Adipose tissue (tissue), 3 donors: Measurements from ENCODE around the gene TRIM16. TPM values are rescaled to one million over a fixed set of nuclear protein-coding genes. Genes with fewer than 3 reads are reported as not detected.
"Not testable (repeated sequence)": the region's sequence is repeated elsewhere in the genome, so short reads cannot be mapped to it uniquely, and the experiment has no call there.

Experiments used
- H3K27ac ChIP-seq: one replicate; pipeline ENCODE4 v1.5.1; 2013; ENCODE audit warnings: low read depth, low read length
- WGBS, 3 donors: extraction: QIAGEN DNeasy Blood & Tissue Kit; methylation state at CpG; one replicate each; pipeline ENCODE4 v1.1.7; 2013; 5-methylcytosine and 5-hydroxymethylcytosine counted together
- polyA plus RNA-seq, 3 donors: library from polyadenylated mRNA; stranded (reverse); fragments of 200-250 nt; gene quantifications; one replicate each; pipeline ENCODE4 v1.2.3, GENCODE V29; 2013
- donor health status: healthy with polysubstance abuse.
- donor health status: Bipolar disorder and iron deficiency.
- donor health status: healthy.

Gene TRIM16
- polyA plus RNA-seq, 3 donors: 7.8 to 15.5 (median 15.3) TPM

DNA sequence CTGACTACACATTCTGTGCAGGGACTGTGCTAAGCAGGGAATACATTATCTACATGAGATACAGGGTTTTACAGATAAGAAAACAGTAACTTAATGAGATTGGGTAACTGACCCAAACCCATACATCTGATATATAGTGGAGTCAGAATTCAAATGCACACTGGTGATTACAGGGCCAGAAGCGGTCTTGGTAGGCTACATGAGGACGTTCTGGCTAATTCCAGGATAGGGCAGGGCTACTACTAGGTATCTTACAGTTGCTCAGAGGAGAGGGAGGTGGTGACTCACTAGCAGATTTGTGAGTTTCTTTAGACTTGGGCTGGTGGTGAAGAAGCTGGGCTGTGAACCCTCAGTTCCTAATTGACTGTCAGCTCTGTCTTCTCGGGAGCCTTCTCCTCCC, 21.4 kb downstream of the TRIM16 start:
- H3K27ac ChIP-seq: no peak overlapping the region
- 89 to 95% (median 91%) methylated on average over 3 of the region's 3 CpGs for WGBS, 3 donors

DNA sequence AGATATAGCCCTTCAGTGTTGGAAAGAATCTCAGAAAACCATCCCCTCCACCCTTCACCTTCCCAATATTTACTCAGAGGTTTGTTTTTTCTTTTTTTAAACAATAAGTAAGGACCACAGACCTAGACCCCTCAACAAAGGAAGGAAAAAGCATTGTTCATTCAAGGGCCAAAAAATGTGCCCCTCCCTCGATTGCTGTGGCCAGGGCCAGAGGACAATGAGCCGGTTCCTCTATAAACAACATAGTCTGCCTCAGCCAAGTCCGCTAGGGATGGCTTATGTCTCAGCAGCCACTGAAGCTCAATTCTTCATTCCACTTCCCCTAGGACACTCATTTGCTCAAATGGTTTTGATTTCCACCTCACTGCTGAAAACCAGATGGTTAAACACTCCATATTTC, 24.0 kb downstream of the TRIM16 start:
- H3K27ac ChIP-seq: no peak overlapping the region
- 73 to 80% (median 78%) methylated on average over 3 of the region's 3 CpGs for WGBS, 3 donors

DNA sequence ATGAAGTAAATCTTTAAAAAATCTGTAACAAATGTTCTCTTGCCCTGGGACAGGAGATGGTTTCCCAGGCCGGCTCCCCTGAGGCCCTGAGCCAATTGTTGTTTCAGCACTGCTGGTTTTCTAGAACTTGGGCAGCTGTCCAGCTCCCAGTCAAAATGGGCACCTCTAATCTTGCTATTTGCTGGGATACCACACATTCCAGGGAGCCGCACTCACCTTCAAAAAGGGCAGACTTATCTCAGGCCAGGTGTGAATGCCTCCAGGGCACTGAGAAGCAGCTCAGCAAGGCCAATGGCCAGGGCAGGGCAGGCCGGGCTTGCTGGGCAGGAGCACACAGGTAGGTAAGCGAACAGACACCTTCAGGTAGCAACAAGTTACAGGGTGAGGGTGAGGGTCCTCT, 24.4 kb downstream of the TRIM16 start:
- no peak overlapping the region for H3K27ac ChIP-seq
- 35 to 77% (median 72%) methylated on average over 4 of the region's 4 CpGs for WGBS, 3 donors

DNA sequence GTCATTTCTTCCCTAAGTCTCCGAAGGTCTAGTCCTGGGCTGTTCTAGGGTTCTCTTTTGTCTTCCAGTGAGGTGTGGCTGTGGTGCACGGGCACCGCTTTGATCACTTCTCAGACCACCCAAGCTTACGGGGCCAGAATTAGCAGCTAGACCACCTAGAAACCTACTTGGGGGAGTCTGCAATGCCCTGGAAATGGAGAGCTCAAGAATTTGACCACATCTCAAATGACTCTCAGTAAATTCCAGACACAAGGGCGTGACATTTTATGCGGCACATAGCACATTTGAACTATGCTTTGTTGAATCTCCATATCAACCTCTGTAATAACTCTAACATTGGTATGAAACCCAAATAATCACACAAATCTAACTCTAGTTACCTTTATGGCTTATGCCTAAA, 24.9 kb downstream of the TRIM16 start:
- WGBS, 3 donors: 89 to 94% (median 89%) methylated on average over 6 of the region's 6 CpGs
- H3K27ac ChIP-seq: no peak overlapping the region

DNA sequence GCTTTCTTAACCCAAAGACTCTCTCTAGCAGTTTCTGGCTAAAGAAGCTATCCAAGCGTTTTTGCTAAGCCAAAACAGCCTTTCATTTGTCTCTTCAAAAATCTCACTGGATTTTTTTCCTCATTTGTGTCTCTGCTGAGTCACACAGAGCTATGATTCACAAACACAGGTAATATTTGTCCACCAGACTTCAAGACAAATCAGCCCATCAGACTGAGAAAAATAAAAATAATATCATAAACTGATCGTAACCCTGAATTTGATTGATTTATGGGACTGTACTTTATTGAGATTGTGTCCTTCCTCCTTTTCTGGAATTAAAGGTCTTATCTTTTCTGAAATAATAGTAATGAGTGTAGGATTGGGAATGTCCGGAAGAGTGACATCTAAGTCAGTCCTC, 25.8 kb downstream of the TRIM16 start:
- no peak overlapping the region for H3K27ac ChIP-seq
- WGBS, 3 donors: 86 to 89% (median 87%) methylated on average over 3 of the region's 3 CpGs

DNA sequence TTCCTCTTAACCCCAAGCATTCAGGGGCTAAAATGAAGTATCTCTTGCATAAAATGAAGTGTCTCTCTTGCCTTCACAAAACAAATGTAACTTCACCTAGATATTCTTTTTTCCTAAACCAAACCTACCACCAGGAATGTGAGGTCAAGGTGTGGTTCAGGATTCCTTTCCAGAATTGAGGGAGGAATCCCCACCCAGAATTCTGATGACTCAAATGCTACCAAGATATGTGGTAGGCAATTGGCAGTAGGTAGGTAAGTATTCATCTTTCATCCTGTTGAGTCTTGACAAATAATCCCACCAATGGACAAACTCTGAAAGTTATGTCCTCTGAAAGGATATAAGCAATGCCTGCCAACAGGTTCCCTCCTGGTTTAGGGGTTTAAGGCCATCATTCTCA, 26.2 kb downstream of the TRIM16 start:
- H3K27ac ChIP-seq: no peak overlapping the region

DNA sequence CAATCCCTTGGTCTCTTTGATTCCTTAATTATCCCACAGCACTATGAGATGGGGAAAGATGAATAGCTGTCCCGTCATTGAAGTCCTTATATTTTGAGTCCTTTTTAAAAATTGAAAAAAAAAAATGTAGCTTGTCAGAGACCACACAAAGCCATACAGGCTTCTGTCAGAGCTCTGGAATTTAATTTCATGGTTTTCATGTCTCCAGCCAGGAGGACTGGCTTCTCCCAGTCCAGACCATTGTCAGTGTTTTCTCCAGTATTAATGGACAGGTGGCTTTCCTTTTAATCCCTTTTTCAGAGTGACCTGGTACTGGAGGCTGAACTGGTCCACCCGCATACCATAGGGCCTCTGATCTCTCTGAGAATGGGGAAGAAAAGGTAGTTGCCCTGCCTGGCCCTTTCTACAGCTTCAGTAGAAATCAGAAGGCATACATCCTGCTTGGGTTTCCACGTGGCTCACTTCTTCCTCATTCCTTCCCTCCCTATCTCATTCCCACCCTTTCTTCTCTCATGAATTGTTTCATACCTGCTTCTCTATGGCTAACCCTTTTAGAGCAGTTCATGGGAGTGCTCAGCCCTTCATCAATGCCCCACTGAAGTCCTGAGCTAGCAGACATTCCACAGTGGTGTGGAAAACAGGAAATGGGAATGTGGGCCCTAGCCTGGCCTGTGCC, 29.1 kb downstream of the TRIM16 start:
- no peak overlapping the region for H3K27ac ChIP-seq
- WGBS, 3 donors: 56 to 66% (median 65%) methylated on average over 3 of the region's 3 CpGs

DNA sequence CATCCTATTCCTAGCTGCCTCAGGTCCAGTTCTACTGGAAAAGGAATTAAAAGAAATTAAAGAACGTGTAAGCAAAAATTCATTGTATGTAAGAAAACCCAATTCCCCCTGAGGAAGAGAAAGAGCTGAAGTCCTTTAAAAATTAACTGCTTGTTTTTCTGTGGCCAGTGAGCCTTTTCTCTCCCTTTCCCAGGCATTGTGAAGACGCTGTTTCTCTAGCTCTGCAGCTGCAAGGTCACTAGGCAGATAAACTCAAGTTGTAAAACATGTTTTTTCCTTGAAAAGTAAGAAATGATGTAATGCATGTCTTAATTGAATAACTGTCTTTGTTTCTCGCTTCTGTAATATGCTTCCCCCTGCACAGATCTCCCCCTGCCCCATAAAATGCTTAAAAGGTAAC, 29.7 kb downstream of the TRIM16 start:
- H3K27ac ChIP-seq: not testable (repeated sequence)
- 62 to 63% (median 62%) methylated on average over 3 of the region's 3 CpGs for WGBS, 3 donors

DNA sequence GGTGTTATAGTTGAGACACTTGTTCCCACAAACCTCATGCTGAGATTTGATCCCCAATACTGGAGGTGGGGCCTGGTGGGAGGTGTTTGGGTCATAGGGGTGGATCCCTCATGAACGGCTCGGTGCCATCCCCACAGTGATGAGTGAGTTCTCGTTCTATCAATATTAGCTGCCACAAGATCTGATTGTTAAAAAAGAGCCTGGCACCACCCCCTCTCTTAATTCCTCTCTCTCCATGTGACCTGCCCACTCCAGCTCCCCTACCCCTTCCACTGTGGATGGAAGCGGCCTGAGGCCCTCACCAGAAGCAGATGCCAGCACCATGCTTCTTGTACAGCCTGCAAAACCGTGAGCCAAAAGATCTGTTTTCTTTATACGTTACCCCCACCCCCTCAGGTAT, 31.2 kb downstream of the TRIM16 start:
- WGBS, 3 donors: 85 to 90% (median 89%) methylated on average over 6 of the region's 6 CpGs
- no peak overlapping the region for H3K27ac ChIP-seq

DNA sequence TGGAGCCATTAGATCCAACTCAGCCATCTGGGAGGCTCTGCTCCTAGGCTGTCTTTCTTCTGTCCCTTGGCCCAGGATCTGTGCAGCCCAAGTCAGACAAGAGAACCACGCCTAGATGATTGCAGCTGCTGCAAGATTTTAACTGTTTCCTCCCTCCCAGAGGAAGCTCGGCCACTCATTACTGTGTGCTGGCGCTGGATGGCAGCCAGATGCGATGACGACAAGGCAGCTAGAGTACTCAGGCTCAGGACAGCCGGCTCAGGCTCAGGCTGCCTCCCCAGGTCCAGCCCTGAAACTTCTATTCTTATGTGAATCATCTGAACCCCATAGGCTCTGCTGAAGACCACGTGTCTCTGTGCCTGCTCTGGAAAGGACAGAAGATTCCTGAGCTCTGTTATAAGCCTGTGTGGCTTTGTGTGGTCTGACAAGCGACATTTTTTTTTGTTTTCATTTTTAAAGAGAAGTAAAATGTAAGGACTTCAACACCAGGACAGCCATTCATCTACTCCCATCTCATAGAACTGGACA, 32.5 kb downstream of the TRIM16 start:
- no peak overlapping the region for H3K27ac ChIP-seq
- 2 to 9% (median 2%) methylated on average over 8 of the region's 8 CpGs for WGBS, 3 donors

DNA sequence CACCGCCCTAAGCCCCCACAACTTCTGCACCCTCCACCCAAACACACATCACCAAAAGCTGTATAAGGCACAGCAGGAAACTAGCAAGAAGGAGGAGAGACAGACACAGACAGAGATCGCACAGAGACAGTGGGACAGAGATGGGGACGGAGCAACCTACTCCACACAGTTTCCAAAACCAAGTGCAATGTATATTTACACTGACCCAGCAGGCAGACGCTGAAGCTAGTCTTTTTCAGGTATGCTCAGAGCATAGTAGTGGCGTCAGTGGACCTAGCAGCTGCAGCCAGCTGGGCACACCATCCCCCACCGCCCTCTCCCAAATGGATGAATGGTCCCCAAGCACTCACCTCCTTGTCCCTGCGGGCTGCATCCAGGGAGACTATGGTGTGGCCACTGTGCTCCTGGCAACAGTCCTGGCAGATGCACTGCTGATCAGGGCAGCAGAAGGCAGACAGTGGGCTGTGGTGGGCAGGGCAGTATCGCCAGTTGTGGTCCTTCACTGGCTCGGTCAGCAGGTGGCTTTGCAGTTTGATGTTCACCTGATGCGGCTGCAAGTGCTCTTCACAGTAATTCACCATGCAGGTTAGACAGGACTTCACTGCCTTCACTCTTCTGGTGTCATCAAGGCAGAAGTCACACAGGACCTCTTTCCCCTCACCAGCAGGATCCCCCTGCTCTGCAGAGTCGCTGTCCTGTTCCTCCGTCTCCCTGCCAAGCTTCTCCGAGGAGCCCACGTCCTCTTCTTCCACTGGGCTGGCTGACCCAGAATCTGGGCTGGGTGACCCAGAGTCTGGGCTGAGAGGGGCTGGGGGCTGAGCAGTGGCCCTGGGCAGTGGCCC, 33.1 kb downstream of the TRIM16 start:
- 25 to 66% (median 36%) methylated on average over 14 of the region's 14 CpGs for WGBS, 3 donors
- H3K27ac ChIP-seq: no peak overlapping the region

DNA sequence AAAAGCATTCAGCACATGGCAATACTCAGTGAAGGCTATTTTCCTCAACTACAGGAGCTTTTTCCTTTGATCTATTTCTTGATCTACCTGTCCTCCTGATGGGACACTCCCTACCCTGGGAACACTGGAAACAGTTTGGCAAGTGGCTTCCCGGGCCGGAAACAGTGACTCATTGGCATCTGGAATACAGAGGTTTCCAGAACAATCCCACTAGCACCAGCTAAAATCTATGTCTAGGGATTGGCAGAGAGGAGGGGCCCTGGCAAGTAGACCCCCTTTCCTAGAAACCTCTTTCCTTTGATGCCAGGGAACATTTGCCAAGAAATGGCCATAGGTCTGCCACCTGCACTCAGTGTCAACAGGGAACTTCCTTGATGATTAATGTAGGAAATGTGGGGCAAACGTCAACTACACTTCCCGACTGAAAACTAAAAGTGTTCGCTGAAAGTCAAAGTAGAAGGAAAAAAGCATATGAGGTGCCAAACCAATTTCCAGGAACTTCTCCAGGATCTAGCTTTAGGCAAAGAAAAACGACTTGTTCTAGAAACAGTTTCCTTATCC, 34.2 kb downstream of the TRIM16 start:
- 13 to 45% (median 18%) methylated on average over 6 of the region's 6 CpGs for WGBS, 3 donors
- no peak overlapping the region for H3K27ac ChIP-seq

DNA sequence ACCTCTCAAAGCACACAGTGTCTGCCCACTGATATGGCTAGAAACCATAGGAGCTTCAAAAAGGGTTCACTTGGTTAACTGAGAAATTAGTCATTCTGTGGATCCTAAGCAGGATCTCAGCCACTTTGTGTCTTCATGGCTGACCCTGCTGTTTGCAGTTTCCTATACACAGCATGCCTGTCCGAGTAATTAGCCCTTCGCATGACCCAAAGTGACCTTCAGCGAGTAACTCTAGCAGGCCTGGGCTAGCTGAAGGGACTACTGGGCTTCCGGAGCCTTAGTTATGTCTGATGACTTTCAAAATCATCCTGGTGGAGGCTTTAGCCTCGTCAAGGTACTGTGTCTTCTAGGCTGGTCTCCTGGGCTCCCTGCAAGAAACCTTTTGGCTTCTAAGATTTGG, 35.7 kb downstream of the TRIM16 start:
- no peak overlapping the region for H3K27ac ChIP-seq
- WGBS, 3 donors: 64 to 89% (median 69%) methylated on average over 5 of the region's 5 CpGs

DNA sequence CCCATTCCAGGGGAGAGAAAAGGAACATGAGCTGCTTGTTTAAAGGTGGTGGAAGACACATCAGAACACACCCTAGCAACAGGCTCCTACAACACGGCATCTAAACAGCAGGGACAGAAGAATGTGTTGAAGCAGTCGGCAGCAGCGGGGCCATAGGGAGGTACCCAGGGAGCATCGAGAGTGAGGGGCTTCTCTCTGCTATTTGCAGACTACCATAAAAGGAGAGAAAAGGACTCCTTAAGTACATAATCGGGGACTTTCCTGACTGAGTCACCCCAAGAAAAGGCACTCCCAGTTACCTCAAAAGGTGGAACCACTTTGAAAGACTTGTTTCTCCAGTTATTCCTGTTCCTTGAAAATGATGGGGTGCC, 38.2 kb downstream of the TRIM16 start:
- WGBS, 3 donors: 41 to 69% (median 57%) methylated on average over 5 of the region's 5 CpGs
- H3K27ac ChIP-seq: not testable (repeated sequence)

DNA sequence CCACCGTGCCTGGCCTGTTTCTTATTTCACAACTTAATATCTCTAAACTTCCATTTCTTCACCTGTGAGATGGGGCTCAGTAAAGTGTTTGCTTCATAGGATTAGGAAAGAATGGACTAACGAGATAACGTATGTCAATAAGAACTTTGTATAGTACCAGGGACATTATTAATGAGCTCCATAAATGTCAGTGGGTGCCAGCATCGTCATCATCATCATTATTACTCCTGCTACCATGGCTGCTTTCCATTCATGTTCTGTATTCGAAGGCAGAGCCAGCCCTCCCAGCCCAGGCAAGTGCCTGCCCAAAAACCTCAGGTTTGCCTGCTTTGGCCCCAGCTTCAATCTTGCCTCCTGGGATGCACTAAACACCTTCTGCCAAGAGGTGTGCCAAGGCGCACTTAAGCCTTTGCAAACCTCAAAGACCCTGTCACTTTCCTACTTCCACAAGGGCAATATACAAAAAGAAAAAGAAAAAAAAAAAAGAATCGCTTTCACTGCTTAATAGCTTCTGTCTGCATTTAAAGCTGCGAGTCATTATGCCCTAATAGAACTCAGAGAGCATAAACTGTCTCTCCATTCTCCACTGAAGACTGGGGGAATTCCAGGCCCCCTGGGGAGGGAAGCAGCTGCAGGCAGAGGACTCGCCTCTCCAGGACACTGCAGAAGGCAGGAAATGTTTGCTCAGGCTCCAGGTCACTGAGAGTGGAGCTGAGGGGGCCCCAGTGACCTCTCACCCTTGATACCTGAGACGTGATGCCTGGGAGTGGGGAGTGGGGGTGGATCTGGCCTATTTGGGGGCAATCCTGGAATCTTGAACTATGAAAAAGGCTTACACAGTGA, 38.8 kb downstream of the TRIM16 start:
- not testable (repeated sequence) for H3K27ac ChIP-seq
- WGBS, 3 donors: 35 to 62% (median 52%) methylated on average over 9 to 10 of the region's 10 CpGs

DNA sequence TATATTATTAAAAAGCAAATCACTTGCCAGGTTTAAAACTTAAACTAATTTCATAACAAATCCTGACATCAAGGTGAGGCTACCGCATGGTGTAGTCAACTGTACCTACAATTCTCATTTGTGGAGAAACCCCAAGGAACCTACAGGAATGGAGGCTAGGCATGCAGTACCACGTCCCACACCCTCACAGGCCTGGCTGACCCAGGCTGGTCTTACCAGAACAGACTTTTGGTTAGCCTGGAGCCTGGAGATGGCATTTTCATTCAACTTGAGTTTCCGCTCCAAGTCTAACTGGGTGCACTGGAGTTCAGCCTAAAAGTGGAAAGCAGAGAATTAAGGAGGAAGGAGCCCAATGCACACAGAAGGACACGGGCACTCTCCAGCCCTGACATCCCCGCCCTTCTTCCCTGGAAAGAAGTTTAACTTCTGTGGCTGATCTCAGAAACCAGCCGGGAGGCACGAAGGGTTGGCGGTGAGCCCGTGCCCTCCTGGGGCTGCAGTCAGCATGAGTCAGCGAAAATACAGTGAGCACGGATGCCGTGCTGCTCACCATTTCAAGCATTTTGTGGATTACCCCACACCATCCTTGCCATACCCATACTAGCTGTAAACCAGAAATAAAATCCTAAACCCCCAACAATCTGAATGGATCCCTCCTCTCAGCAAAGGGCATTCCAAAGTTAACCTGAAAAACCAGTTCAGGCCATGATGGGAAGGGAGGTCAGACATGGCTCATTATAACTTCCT, 41.4 kb downstream of the TRIM16 start:
- H3K27ac ChIP-seq: not testable (repeated sequence)
- 78 to 100% (median 100%) methylated on average over 1 to 2 of the region's 12 CpGs for WGBS, 3 donors

DNA sequence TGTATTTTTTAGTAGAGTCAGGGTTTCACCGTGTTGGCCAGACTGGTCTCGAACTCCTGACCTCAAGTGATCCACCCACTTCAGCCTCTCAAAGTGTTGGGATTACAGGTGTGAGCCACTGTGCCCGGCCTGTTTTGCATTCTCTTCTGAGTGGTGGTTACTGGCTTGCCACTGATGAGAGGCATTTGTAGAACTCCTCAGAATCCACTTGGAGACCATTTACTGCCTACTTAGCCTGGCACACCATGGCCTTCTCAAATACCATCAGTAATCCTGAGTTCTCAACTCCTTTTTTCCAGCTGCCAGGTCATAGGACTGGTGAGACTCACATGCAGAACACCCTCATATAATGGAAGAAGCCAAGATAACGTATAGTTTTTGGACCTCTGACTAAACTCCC, 42.1 kb downstream of the TRIM16 start:
- not testable (repeated sequence) for H3K27ac ChIP-seq
- 95 to 100% (median 97%) methylated on average over 3 to 4 of the region's 4 CpGs for WGBS, 3 donors

DNA sequence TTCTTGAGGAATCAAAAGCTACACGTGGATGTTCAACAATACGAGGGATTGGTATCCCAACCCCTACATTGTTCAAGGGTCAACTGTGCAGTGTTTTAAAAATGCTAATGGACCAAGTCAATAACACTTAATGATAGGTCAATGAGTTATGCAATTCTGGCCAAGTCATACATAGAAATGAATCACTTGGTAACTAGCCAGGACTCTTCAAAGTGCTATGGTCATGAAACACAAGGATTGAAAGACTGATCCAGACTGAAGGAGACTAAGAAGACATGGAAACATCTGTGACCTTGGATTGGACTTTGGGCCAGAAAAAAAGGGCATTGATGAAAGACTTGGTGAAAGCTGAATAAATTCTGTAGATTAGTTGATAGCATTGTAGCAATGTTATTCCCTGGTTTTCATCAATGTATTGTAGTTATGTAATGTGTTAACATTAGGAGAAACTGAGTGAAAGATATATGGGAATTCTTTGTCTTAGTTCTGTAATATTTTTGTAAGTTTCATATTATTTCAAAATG, 53.1 kb downstream of the TRIM16 start:
- 83 to 94% (median 94%) methylated on average over 2 of the region's 2 CpGs for WGBS, 3 donors
- H3K27ac ChIP-seq: not testable (repeated sequence)
